Epithelial cell of esophagus (primary cell): ENCODE data around the gene RFX3.

Experiments
- DNase-seq: peaks from one replicate; pipeline ENCODE4 v3.0.0; 2010; ENCODE audit warnings: low read depth
- H3K4me3 ChIP-seq: 2 replicates; pipeline ENCODE4 v1.5.1; 2011; ENCODE audit warnings: mild to moderate bottlenecking, low read length, control low read depth
- TF ChIP-seq, protein P1 (sequence below): IDR thresholded peaks from 2 replicates; pipeline ENCODE4 v1.5.1; 2011; ENCODE audit warnings: low read depth, mild to moderate bottlenecking, low read length, control low read depth, inconsistent platforms; ENCODE audit not compliant: insufficient read depth; ENCODE audit errors: missing control alignments

The RFX3 gene

GRCh38 chr9:3296536-3296935 is 229.3 kb downstream of the RFX3 start:
- TF ChIP-seq, protein P1, sequence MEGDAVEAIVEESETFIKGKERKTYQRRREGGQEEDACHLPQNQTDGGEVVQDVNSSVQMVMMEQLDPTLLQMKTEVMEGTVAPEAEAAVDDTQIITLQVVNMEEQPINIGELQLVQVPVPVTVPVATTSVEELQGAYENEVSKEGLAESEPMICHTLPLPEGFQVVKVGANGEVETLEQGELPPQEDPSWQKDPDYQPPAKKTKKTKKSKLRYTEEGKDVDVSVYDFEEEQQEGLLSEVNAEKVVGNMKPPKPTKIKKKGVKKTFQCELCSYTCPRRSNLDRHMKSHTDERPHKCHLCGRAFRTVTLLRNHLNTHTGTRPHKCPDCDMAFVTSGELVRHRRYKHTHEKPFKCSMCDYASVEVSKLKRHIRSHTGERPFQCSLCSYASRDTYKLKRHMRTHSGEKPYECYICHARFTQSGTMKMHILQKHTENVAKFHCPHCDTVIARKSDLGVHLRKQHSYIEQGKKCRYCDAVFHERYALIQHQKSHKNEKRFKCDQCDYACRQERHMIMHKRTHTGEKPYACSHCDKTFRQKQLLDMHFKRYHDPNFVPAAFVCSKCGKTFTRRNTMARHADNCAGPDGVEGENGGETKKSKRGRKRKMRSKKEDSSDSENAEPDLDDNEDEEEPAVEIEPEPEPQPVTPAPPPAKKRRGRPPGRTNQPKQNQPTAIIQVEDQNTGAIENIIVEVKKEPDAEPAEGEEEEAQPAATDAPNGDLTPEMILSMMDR, result no peak
- H3K4me3 ChIP-seq, result no peak overlapping the region
- DNase-seq, result no peak

DNA sequence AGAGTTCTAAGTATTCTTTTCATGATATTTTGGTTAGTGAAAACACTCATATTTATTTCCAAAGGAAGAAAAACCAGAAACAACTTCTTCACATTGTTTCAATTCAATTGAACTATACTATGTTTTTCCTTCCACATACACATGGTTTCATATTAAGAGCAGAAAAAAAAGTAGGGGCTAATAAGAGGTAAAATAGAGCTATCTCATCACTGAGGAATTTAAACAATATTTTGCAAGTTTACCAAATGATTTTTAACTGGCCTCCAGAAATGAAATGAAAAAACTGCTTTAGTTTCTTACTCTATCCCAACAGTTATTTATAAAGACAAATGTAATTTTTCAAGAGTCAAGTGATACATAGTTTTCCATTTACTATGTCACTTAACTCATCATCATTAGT is 233.5 kb downstream of the RFX3 start:
- TF ChIP-seq, protein P1, result no peak
- H3K4me3 ChIP-seq, result no peak overlapping the region
- DNase-seq, result no peak

- DNase-seq, result no peak
- no peak overlapping the region for H3K4me3 ChIP-seq
- TF ChIP-seq, protein P1, result no peak
Measured at GRCh38 chr9:3290231-3290840, 235.5 kb downstream of the RFX3 start.

GRCh38 chr9:3288686-3289085 is 237.1 kb downstream of the RFX3 start:
- no peak overlapping the region for H3K4me3 ChIP-seq
- TF ChIP-seq, protein P1, result no peak
- DNase-seq, result no peak

GRCh38 chr9:3285365-3286161 is 240.2 kb downstream of the RFX3 start:
- no peak for DNase-seq
- TF ChIP-seq, protein P1, result no peak
- no peak overlapping the region for H3K4me3 ChIP-seq

DNA sequence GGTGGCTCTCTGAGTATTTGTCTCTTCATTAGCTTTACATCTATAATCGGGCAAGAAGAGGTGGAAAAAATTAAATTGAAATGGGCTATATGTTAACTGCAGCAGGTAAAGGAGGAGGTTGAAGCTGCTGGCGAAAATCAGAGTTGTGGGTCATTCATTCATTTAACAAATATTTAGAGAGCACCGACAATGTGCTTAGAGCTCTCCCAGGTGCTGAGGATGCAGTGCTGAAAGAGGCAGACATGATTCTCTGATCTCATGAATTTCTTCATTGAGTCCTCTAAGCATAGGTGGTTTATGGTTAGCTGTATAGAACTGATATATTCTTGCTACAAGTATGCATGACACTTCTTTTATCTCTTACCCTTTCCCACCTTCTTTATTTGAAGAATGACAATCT is 243.4 kb downstream of the RFX3 start:
- DNase-seq, result no peak
- TF ChIP-seq, protein P1, result no peak
- no peak overlapping the region for H3K4me3 ChIP-seq
